Fibroblast of skin of right quadriceps (primary cell): ENCODE data around the gene ADGRV1.
A peak's percentile ranks its signal among the peaks of the same experiment; 100 is the strongest.
"Not testable (repeated sequence)": the region's sequence is repeated elsewhere in the genome, so short reads cannot be mapped to it uniquely, and the experiment has no call there.

ENCODE experiments used
- DNase-seq: peaks from one replicate; pipeline ENCODE4 v3.0.0-alpha.2; 2013

Gene ADGRV1

DNA sequence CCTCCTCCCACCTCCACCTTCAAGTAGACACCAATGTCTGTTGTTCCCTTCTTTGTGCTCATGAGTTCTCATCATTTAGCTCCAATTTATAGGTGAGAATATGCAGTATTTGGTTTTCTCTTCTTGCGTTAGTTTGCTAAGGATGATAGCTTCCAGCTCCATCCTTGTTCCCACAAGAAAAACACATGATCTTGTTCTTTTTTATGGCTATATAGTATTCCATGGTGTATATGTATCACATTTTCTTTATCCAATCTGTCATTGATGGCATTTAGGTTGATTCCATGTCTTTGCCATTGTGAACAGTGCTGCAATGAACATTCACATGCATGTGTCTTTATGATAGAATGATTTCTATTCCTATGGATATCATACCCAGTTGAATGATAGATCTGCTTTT lies 454.3 kb downstream of the ADGRV1 start:
- not testable (repeated sequence) for DNase-seq

DNA sequence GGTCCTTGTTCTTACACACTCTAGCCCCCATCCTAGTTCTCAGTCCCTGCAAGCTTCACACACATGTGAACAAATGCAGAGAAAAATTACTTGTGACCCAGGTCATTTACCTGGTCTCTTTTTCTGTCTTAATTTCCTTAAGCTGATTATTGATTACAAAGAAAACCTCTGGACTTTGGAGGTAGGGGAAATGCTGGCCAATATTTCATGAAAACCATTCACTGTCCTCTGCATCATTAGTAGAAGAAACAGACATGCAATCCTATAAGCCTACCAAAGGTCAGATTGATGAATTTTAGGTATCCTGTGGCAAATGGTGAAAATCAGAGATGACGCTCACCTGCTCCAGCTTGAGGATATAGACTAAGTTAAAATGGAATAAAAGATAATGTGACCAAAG lies 457.7 kb downstream of the ADGRV1 start:
- DNase-seq, result no peak

GRCh38 chr5:91016954-91017700 lies 458.5 kb downstream of the ADGRV1 start:
- DNase-seq, result peak; percentile 11

- peak; percentile 26 for DNase-seq
Observed at GRCh38 chr5:91018200-91018599, 459.6 kb downstream of the ADGRV1 start.

- DNase-seq, result no peak
Observed at GRCh38 chr5:91018712-91019371, 460.2 kb downstream of the ADGRV1 start.

DNA sequence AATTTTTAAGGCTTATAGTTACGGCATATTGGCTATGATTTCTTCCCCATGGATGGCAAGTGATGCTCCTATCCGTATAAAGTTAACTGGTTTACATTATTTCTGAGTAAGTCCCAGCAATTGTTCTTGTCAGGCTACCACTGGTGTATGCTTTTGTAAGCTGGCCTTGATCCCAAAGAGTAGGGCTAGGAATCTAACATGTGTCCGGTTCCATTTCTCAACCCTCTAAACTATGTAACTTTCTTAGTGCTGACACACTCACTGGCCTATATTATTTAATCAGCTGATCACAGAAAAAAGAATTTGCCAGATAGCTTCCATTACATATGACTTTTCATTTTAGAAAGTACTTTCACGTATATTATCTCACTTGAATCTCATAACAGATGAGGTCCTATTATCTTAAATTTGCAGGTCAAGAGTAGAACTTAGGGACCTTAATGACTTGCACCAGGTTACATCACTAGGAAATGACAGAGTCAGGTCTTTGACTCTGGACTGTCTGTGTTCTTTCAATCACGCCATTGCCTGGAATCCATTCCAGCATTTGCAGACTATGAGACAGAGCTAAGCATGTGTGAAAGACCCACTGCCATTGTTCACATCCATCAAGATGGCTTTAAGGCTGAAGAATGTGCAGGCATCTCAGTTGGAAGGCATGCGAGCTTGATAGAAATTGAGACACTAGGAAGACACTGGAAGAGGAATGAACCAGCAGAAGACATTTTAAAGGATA lies 461.6 kb downstream of the ADGRV1 start:
- peak; percentile 20 for DNase-seq

- DNase-seq, result no peak
Observed at GRCh38 chr5:91022518-91022917, 463.9 kb downstream of the ADGRV1 start.

DNA sequence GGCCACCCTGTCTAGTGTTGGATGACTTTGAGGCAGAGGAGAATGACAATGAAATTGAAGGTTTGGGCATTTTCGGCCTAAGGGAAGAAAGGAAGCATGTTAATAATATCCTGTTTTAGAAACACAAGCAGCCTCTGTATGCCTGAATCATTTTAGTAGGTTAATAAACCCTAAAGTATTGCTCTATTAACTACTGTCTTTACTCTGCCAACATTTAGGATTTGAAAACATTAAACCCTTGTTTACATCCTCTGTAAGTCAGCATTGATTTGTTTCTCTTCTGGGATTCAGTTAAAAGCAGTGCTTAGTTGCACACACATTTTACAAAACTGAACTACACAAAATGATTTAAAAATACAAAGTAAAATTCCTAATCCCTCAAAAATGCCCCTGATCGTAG lies 465.6 kb downstream of the ADGRV1 start:
- DNase-seq, result no peak

GRCh38 chr5:91024727-91025126 lies 466.1 kb downstream of the ADGRV1 start:
- peak; percentile 30 for DNase-seq

- no peak for DNase-seq
Observed at GRCh38 chr5:91025449-91025848, 466.9 kb downstream of the ADGRV1 start.

- no peak for DNase-seq
Observed at GRCh38 chr5:91025956-91026355, 467.4 kb downstream of the ADGRV1 start.

DNA sequence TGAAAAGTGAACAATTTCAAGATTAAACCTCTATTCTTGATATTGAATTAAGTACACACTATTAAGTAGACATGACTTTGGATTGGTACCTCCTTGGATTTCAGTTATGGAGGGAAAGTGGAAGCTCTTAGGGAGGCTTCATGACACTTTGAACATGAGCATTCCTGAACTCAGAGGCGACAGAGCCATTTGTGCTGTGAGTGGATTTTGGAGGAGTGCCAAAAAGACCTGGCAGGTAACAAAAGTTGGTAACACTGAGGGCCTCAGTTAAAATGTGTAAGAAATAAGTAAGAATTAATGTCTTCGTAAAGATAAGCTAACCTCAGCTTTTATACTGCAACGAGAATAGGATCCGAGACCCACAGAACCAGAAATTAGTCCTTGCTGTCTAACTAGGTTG lies 467.9 kb downstream of the ADGRV1 start:
- DNase-seq, result no peak

DNA sequence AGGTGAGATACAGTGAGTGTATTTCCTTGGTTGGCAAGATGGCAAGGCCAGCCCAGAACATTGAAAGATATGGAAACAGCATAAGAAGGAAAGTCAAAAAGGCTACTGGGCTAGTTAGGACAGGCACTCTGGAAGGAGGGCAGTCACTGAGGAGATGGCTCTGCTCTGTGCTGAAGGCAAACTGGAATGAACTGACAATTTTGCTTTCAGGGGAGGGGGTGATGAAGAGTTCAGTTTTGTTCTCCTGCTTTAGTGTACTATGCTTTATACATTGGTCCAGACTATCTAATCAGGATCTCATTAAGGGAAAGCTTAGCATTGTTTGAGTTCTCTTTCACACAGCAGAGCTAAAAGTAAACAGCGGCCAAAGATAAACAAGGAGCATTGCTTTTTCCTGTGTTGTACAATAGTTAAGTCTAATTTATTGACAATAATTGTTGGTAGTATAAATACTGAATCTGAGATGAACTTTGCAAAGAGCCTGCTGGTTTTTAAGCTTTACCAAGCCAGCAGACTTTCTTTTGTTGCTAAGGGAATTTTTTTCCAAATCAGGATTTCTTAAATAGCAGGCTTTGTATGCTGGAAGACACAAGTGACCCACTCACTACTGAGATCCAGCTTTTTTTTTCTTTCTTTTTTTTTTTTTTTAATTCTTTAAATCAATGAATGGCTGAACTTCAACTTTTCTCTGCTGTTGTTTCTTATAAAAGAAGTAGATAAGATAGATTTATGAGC lies 469.0 kb downstream of the ADGRV1 start:
- no peak for DNase-seq

DNA sequence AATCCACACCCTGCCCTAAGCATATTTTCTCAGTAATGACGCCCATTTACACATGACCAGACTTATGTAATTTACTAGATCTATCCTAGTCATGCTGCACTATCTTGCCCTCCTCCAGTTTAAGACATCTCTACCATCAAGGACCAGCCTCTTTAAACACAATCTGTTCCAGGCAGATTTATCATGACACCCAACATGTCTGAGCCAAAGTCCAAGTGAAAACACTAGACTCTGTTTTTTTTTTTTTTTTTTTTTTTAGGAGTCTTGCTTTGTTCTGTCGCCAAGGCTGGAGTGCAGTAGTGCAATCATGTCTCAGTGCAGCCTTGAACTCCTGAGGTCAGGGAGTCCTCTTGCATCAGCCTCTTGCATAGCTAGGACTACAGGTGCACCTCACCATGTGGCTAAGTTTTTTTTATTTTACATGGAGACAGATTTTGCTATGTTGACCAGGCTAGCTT lies 469.9 kb downstream of the ADGRV1 start:
- DNase-seq, result no peak

GRCh38 chr5:91030521-91031401 lies 472.2 kb downstream of the ADGRV1 start:
- DNase-seq, result no peak

DNA sequence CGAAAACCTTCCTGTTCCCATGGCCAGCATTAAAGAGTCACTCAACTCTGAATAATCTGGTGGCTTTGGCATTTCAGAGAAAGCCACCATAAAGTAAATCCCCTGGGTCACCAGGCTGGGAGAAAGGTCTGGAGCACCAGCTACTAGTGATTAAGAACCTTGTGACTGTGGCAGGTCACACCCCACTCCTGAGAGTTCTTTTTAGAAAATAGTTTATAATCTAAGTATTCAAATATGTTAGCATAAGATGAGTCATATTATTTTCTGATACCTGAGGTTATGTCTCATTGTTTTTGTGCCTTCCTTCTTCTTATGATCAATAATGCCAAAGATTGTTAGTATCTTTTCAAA lies 472.8 kb downstream of the ADGRV1 start:
- no peak for DNase-seq

GRCh38 chr5:91032125-91032524 lies 473.5 kb downstream of the ADGRV1 start:
- DNase-seq, result no peak

DNA sequence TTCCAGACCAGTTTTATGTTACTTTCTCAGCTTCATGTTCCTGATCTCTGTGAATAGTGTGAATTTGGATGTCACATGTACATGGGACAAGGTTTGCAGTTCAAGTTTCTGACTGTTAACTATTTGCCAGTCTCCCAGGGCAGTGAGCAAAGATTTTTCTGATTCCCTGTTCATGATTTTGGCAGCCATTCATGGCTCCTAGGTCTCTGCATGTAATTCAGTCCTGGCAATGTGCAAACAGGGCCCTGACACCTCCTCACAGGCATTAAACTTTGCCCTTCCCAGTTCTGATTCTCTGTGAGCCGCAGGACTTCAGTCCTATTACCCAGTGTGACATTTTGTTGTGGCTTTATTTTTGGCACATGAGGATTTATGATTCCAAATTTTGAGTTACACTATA lies 474.8 kb downstream of the ADGRV1 start:
- DNase-seq, result no peak

GRCh38 chr5:91038180-91038808 lies 479.7 kb downstream of the ADGRV1 start:
- DNase-seq, result peak; percentile 71

GRCh38 chr5:91041132-91041531 lies 482.5 kb downstream of the ADGRV1 start:
- not testable (repeated sequence) for DNase-seq

- no peak for DNase-seq
Observed at GRCh38 chr5:91042247-91042935, 483.8 kb downstream of the ADGRV1 start.
